Activated CD4-positive, alpha-beta T cell treated with anti-CD3 and anti-CD28 coated beads for 36 hours (primary cell): ENCODE data around the gene ARNT2. TPM values are rescaled to one million over a fixed set of nuclear protein-coding genes. Genes with fewer than 3 reads are reported as not detected.

Experiments used
- ATAC-seq: fragments of 200-7000 bp; cut with Tn5 transposase; one replicate; pipeline ENCODE4 v1.10.0; 2021; ENCODE audit warnings: mild to moderate bottlenecking, moderate library complexity
- CTCF ChIA-PET: fragments of 350-600 bp; sonication (Branson Sonifier 250); formaldehyde crosslinking; loops from one replicate; lab custom pipeline; 2021; ENCODE audit warnings: antibody characterized with exemption; lab: Charles Lee
- POLR2A ChIA-PET: fragments of 350-600 bp; sonication (Branson Sonifier 250); formaldehyde crosslinking; loops from one replicate; lab custom pipeline; 2021; ENCODE audit warnings: antibody characterized with exemption, inconsistent platforms; lab: Charles Lee
- DNase-seq: peaks from one replicate; pipeline ENCODE4 v3.0.0-alpha.2; 2020
- H3K27ac Mint-ChIP-seq: one replicate; pipeline ENCODE4 v1.8.0; 2021; ENCODE audit warnings: mixed read lengths
- H3K27me3 Mint-ChIP-seq: one replicate; pipeline ENCODE4 v1.8.0; 2021; ENCODE audit warnings: mixed read lengths
- H3K36me3 Mint-ChIP-seq: one replicate; pipeline ENCODE4 v1.8.0; 2021; ENCODE audit warnings: low read depth, mixed read lengths
- H3K4me1 Mint-ChIP-seq: one replicate; pipeline ENCODE4 v1.8.0; 2021; ENCODE audit warnings: mixed read lengths
- H3K4me3 Mint-ChIP-seq: one replicate; pipeline ENCODE4 v1.8.0; 2021; ENCODE audit warnings: mild to moderate bottlenecking, moderate library complexity, mixed read lengths
- H3K9me3 Mint-ChIP-seq: one replicate; pipeline ENCODE4 v1.8.0; 2021; ENCODE audit warnings: low read depth, mixed read lengths
- intact Hi-C, 2 experiments: fragments of 100-400 bp; cut with DNase I in 1 of 2; cut with micrococcal nuclease in 1 of 2; formaldehyde crosslinking; loops; one replicate each; pipeline versions ENCODE4 v1.14.2 to v1.15.1; 2022 to 2024; cut with DNase I, micrococcal nuclease
- total RNA-seq, 2 experiments: library from RNA; stranded (reverse); gene quantifications; one replicate each; pipeline ENCODE4 v1.2.3, GENCODE V29; 2021

Gene ARNT2
- total RNA-seq, 2 experiments from 2014 or later: 0.05 to 0.19 TPM

GRCh38 chr15:80414546-80415357 lies 10.6 kb downstream of the ARNT2 start:
- Mint-ChIP-seq H3K36me3 (no peaks in the 10 kb centered on the region), H3K4me3 (no peak overlapping the region), H3K9me3 (no peaks in the 10 kb centered on the region), H3K27me3 (peaks cover 20% of the 10 kb centered on the region), H3K4me1 (no peaks in the 10 kb centered on the region), H3K27ac (no peak overlapping the region)
- ChIA-PET CTCF (interaction anchor here (0.6 kb wide), 1 partner anchor 107 kb away, joined by 4 read pairs; no protein-coding TSS in a partner anchor), POLR2A (no interaction called here)
- ATAC-seq (no peak), DNase-seq (no peak)
- intact Hi-C loops: no loop called here

- ChIA-PET POLR2A (no interaction called here), CTCF (no interaction called here)
- H3K4me1 Mint-ChIP-seq: no peaks in the 10 kb centered on the region
- no peak for DNase-seq
- H3K4me3 Mint-ChIP-seq: no peak overlapping the region
- peaks cover 20% of the 10 kb centered on the region for H3K27me3 Mint-ChIP-seq
- no peaks in the 10 kb centered on the region for H3K36me3 Mint-ChIP-seq
- no peak for ATAC-seq
- H3K9me3 Mint-ChIP-seq: no peaks in the 10 kb centered on the region
- no peak overlapping the region for H3K27ac Mint-ChIP-seq
- intact Hi-C loops: no loop called here
These were observed 11.1 kb downstream of the ARNT2 start for GRCh38 chr15:80415358-80415670.

DNA sequence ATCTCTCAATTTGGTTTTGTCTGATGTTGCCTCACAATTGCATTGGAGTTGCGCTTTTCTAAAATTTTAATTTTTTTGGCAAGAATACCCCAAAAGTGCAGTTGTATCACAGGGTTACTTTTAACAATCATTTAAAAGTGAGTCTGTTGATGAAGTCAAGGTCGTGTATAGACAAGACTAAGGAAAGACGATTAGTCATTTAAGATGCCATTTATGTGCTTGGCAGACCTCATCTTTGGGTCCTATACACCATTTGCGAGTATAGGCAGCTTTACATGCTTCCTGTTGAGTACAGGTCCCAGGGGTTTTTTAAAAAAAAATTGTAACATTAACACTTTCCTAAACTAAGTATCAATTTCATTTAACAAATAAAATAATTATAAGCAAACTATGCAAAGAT lies 12.5 kb downstream of the ARNT2 start:
- no peak for DNase-seq
- H3K4me1 Mint-ChIP-seq: no peaks in the 10 kb centered on the region
- intact Hi-C loops: no loop called here
- H3K4me3 Mint-ChIP-seq: no peak overlapping the region
- no peaks in the 10 kb centered on the region for H3K36me3 Mint-ChIP-seq
- CTCF ChIA-PET: no interaction called here
- H3K27me3 Mint-ChIP-seq: peaks cover 17% of the 10 kb centered on the region
- H3K9me3 Mint-ChIP-seq: no peaks in the 10 kb centered on the region
- ATAC-seq: no peak
- H3K27ac Mint-ChIP-seq: no peak overlapping the region
- POLR2A ChIA-PET: no interaction called here

DNA sequence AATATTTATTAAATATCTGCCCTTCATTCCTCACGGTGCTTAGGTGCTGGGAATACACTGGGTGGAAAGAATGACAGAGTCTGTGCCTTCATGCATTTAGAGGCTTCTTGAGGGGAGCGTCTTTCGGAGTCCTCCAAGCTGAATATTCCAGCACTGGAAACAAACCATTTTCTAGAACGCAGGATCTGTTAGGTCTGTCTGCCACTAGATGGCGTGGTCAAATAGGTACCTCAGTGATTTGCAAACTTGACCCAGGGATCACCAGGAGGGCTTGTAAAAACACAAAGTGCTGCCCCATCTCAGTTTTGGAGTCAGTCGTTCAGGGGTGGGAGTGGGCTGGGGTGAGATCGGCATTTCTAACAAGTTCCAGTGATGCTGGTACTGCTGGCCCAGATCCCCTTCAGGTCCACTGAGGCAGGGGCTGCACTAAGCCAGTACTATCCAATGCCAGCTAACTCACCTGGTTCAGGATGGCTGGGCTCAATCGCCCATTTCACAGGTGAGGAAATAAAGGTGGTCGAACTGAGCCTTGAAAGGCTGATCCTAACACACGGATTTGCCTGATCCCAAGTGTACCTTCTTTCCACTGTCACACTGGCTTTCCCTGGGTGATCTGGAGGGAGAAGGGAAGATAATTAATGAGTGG lies 14.8 kb downstream of the ARNT2 start:
- no peak overlapping the region for H3K4me3 Mint-ChIP-seq
- peaks cover 17% of the 10 kb centered on the region for H3K27me3 Mint-ChIP-seq
- H3K36me3 Mint-ChIP-seq: no peaks in the 10 kb centered on the region
- peak; percentile 30 for DNase-seq
- CTCF ChIA-PET: interaction anchor here (0.7 to 0.9 kb wide), 2 partner anchors 29 to 396 kb away, joined by 3 read pairs; no protein-coding TSS in a partner anchor
- no peaks in the 10 kb centered on the region for H3K4me1 Mint-ChIP-seq
- H3K9me3 Mint-ChIP-seq: no peaks in the 10 kb centered on the region
- POLR2A ChIA-PET: no interaction called here
- no peak for ATAC-seq
- intact Hi-C loops: no loop called here
- no peak overlapping the region for H3K27ac Mint-ChIP-seq

DNA sequence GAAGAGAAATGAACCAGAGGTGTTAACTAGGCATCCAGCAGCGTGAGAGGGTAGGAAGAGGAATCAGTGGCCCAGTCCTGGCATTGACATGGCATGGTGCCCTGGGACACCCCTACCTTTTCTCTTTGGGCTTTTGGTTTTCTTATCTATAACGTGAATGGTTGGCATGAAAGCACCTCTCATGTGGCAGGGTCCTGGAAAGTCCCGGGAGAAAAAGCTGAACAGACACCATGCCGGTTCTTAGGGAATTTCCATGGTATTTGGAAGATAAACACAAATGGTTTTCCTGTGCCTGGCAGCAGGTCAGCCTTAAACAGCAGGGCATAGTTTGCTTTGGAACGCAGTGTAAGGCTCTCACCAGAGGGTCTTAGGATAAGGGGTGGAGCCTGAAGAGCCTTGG lies 15.4 kb downstream of the ARNT2 start:
- H3K9me3 Mint-ChIP-seq: no peaks in the 10 kb centered on the region

DNA sequence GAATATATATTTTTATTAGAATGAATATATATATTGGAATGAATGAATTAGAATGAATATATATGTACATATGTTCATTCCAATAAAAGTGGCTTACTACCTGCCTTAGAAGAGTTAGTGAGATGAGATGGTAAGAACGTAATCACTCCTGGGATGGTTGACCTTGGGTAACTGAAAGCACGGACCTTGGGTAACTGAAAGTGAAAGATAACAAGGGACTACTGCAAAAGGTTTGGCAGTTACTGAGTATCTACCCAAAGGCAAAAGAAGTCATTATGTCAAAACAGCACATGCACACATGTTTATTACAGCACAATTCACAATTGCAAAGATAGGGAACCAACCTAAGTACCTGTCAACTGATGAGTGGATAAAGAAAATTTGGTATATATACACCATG lies 16.5 kb downstream of the ARNT2 start:
- DNase-seq (no peak), ATAC-seq (no peak)
- H3K9me3 Mint-ChIP-seq: no peaks in the 10 kb centered on the region
- H3K27ac Mint-ChIP-seq: no peak overlapping the region
- H3K27me3 Mint-ChIP-seq: peaks cover 17% of the 10 kb centered on the region
- intact Hi-C loops: no loop called here
- no peaks in the 10 kb centered on the region for H3K4me1 Mint-ChIP-seq
- H3K36me3 Mint-ChIP-seq: no peaks in the 10 kb centered on the region
- ChIA-PET POLR2A (no interaction called here), CTCF (no interaction called here)
- no peak overlapping the region for H3K4me3 Mint-ChIP-seq

More for the DNA sequence above, 15.4 kb downstream of the ARNT2 start:
- ATAC-seq (no peak), DNase-seq (no peak)
- POLR2A ChIA-PET: no interaction called here
- Mint-ChIP-seq H3K4me1 (no peaks in the 10 kb centered on the region), H3K36me3 (no peaks in the 10 kb centered on the region), H3K27me3 (peaks cover 17% of the 10 kb centered on the region), H3K27ac (no peak overlapping the region), H3K4me3 (no peak overlapping the region)
- CTCF ChIA-PET: no interaction called here
- intact Hi-C loops: no loop called here

DNA sequence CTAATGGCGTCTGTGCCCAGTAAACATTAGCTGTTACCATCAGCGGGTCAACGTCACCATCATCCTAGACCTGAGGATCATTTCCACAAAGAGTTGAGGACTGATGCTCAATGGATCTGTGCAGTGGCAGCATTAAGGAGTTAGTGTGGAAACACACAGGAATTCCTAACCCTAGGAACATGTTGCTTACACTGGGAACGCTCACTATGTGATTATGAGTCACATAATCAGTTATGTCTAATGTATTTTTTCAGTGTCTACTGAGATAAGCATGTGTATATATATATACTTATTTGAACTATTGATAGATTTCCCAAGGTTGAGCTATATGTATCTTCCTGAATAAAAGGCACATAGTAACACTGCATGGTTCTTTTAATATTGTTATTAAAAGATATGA lies 19.0 kb downstream of the ARNT2 start:
- H3K27me3 Mint-ChIP-seq: peaks cover 16% of the 10 kb centered on the region
- ATAC-seq (no peak), DNase-seq (no peak)
- intact Hi-C loops: no loop called here
- ChIA-PET POLR2A (no interaction called here), CTCF (no interaction called here)
- no peak overlapping the region for H3K4me3 Mint-ChIP-seq
- H3K36me3 Mint-ChIP-seq: no peaks in the 10 kb centered on the region
- no peaks in the 10 kb centered on the region for H3K9me3 Mint-ChIP-seq
- H3K27ac Mint-ChIP-seq: no peak overlapping the region
- H3K4me1 Mint-ChIP-seq: no peaks in the 10 kb centered on the region

DNA sequence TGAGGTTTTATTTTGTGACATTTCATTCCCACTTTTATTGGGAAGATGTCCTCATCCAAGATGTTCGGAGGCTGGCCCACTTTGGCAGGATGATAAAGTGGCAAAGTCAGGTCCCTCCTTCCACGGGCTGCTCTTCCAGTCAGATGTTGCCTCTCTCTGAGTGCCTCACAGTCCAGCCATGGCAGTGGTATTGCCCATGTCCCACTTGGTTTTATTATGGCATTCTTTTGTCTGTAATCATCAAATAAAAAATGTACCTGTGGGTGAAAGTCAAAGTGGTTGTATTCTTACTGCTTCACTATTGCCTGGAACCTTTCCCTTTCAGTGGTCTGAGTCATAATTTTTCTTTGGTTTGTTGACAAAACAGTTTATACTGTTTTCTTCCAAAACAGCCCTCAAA lies 20.2 kb downstream of the ARNT2 start:
- Mint-ChIP-seq H3K27me3 (peaks cover 7% of the 10 kb centered on the region), H3K4me3 (no peak overlapping the region), H3K36me3 (no peaks in the 10 kb centered on the region), H3K4me1 (no peaks in the 10 kb centered on the region), H3K27ac (no peak overlapping the region), H3K9me3 (no peaks in the 10 kb centered on the region)
- ChIA-PET POLR2A (no interaction called here), CTCF (no interaction called here)
- intact Hi-C loops: no loop called here
- ATAC-seq: no peak
- no peak for DNase-seq

GRCh38 chr15:80426316-80426715 lies 22.1 kb downstream of the ARNT2 start:
- ChIA-PET POLR2A (no interaction called here), CTCF (no interaction called here)
- Mint-ChIP-seq H3K27ac (no peak overlapping the region), H3K36me3 (no peaks in the 10 kb centered on the region), H3K4me3 (no peak overlapping the region), H3K9me3 (no peaks in the 10 kb centered on the region), H3K4me1 (no peaks in the 10 kb centered on the region), H3K27me3 (peaks cover 10% of the 10 kb centered on the region)
- intact Hi-C loops: no loop called here
- DNase-seq: no peak
- ATAC-seq: no peak

DNA sequence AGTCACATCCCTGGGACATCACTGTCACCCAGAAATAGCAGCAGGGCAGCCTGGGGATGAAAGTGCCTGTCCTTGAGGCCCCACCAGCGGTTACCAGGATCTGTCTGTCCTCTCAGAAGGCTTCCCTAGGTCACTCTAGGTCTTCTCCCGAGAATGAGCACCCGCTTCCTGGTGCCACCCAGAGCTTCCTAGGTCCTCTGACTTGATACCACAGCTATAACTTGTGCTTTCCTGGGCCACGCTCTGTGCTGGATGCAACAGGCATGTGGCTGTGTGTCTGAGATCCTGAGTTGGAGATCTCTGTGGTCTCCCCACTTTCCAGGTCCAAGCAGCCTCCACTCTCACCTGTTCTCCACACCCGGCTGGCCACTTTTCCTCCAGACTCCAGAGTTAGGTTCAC lies 25.8 kb downstream of the ARNT2 start:
- Mint-ChIP-seq H3K36me3 (no peaks in the 10 kb centered on the region), H3K9me3 (no peaks in the 10 kb centered on the region), H3K4me1 (no peaks in the 10 kb centered on the region), H3K27ac (no peak overlapping the region), H3K27me3 (peaks cover 6% of the 10 kb centered on the region), H3K4me3 (no peak overlapping the region)
- ChIA-PET CTCF (no interaction called here), POLR2A (no interaction called here)
- intact Hi-C loops: no loop called here
- DNase-seq: no peak
- no peak for ATAC-seq

GRCh38 chr15:80431635-80432344 lies 27.6 kb downstream of the ARNT2 start:
- Mint-ChIP-seq H3K27me3 (peaks cover 7% of the 10 kb centered on the region), H3K27ac (no peak overlapping the region), H3K4me3 (no peak overlapping the region), H3K4me1 (peaks cover 2% of the 10 kb centered on the region), H3K36me3 (no peaks in the 10 kb centered on the region), H3K9me3 (no peaks in the 10 kb centered on the region)
- intact Hi-C loops: no loop called here
- ChIA-PET POLR2A (no interaction called here), CTCF (no interaction called here)
- DNase-seq (no peak), ATAC-seq (no peak)

DNA sequence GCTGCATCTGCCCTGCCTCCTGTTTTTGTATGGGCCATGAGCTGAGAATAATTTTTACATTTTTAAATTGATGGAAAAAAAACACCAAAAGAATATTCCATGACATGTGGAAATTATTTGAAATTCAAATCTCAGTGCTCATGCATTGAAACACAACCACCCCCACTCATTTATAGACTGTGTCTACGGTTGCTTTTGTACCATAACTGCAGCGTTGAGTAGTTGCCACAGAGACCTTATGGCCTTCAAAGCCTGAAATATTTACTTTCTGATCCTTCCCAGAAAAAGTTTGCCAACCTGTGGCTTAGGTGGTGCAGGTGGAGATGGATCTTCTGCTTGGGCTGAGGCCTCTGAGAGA lies 28.1 kb downstream of the ARNT2 start:
- no peaks in the 10 kb centered on the region for H3K36me3 Mint-ChIP-seq
- intact Hi-C loops: no loop called here
- CTCF ChIA-PET: no interaction called here
- no peak overlapping the region for H3K4me3 Mint-ChIP-seq
- POLR2A ChIA-PET: no interaction called here
- no peak for DNase-seq
- H3K9me3 Mint-ChIP-seq: no peaks in the 10 kb centered on the region
- H3K27me3 Mint-ChIP-seq: peaks cover 11% of the 10 kb centered on the region
- ATAC-seq: no peak
- H3K27ac Mint-ChIP-seq: no peak overlapping the region
- peaks cover 2% of the 10 kb centered on the region for H3K4me1 Mint-ChIP-seq
